Neuronal stem cell (in vitro differentiated cells): ENCODE data around the gene KRT80.

Source experiments
- DNase-seq: peaks from one replicate; pipeline ENCODE4 v3.0.0-alpha.2; 2013; ENCODE audit warnings: low spot score
- H2AFZ ChIP-seq: one replicate; pipeline ENCODE4 v1.6.1; 2013; ENCODE audit warnings: mild to moderate bottlenecking, low read length, inconsistent platforms
- H2AK5ac ChIP-seq: 2 replicates; pipeline ENCODE4 v1.6.1; 2013; ENCODE audit warnings: low read depth, mild to moderate bottlenecking, inconsistent platforms, low read length, moderate library complexity, mixed read lengths
- H2BK120ac ChIP-seq: 2 replicates; pipeline ENCODE4 v1.6.1; 2013; ENCODE audit warnings: low read depth, mild to moderate bottlenecking, inconsistent platforms, low read length, moderate library complexity, mixed read lengths
- H2BK12ac ChIP-seq: one replicate; pipeline ENCODE4 v1.6.1; 2013; ENCODE audit warnings: low read length, inconsistent platforms
- H2BK15ac ChIP-seq: 2 replicates; pipeline ENCODE4 v1.6.1; 2013; ENCODE audit warnings: mild to moderate bottlenecking, low read length, inconsistent platforms, mixed read lengths
- H2BK5ac ChIP-seq: one replicate; pipeline ENCODE4 v1.6.1; 2013; ENCODE audit warnings: inconsistent platforms, mild to moderate bottlenecking, low read length, moderate library complexity
- H3K14ac ChIP-seq: one replicate; pipeline ENCODE4 v1.6.1; 2013; ENCODE audit warnings: low read length, inconsistent platforms
- H3K18ac ChIP-seq: 2 replicates; pipeline ENCODE4 v1.6.1; 2013; ENCODE audit warnings: low read length, inconsistent platforms
- H3K23ac ChIP-seq: 2 replicates; pipeline ENCODE4 v1.6.1; 2013; ENCODE audit warnings: low read depth, mild to moderate bottlenecking, mixed read lengths, low read length, inconsistent platforms; ENCODE audit not compliant: poor library complexity
- H3K27ac ChIP-seq: replicated peaks from 3 replicates; pipeline ENCODE4 v1.5.1; 2013; ENCODE audit warnings: low read length, inconsistent platforms
- H3K27me3 ChIP-seq, 3 experiments: 2 replicates each; pipeline ENCODE4 v1.6.1; 2013; ENCODE audit warnings: low read length in 3 of 3, mild to moderate bottlenecking in 2 of 3, inconsistent platforms in 1 of 3, low read depth in 1 of 3, mixed read lengths in 1 of 3, moderate library complexity in 1 of 3; ENCODE audit not compliant: control insufficient read depth in 3 of 3, insufficient read depth in 3 of 3
- H3K36me3 ChIP-seq, 2 donors: replicated peaks in 1 of 2; 2 replicates each; pipeline ENCODE4 v1.6.1; 2013; ENCODE audit warnings: low read length in 2 of 2; ENCODE audit not compliant: control insufficient read depth in 2 of 2, insufficient read depth in 2 of 2
- H3K4ac ChIP-seq: 2 replicates; pipeline ENCODE4 v1.6.1; 2013; ENCODE audit warnings: inconsistent platforms, mild to moderate bottlenecking, low read length, moderate library complexity
- H3K4me1 ChIP-seq, 2 donors: 1 replicate in 1 of 2; 2 replicates in 1 of 2; pipeline ENCODE4 v1.6.1; 2013; ENCODE audit warnings: low read length in 2 of 2, low read depth in 1 of 2; ENCODE audit not compliant: control insufficient read depth in 2 of 2, insufficient read depth in 1 of 2
- H3K4me2 ChIP-seq: one replicate; pipeline ENCODE4 v1.6.1; 2013; ENCODE audit warnings: mild to moderate bottlenecking, low read length, inconsistent platforms; ENCODE audit not compliant: insufficient read depth, poor library complexity, severe bottlenecking
- H3K4me3 ChIP-seq, 2 donors: 2 replicates each; pipeline ENCODE4 v1.5.1; 2013; ENCODE audit warnings: low read length in 2 of 2, mild to moderate bottlenecking in 2 of 2, inconsistent platforms in 1 of 2, moderate library complexity in 1 of 2
- H3K79me1 ChIP-seq: one replicate; pipeline ENCODE4 v1.6.1; 2013; ENCODE audit warnings: low read depth, mild to moderate bottlenecking, inconsistent platforms, low read length, moderate library complexity
- H3K9ac ChIP-seq: one replicate; pipeline ENCODE4 v1.6.1; 2013; ENCODE audit warnings: mild to moderate bottlenecking, low read depth, low read length, inconsistent platforms; ENCODE audit not compliant: poor library complexity
- H3K9me3 ChIP-seq, 2 donors: replicated peaks in 1 of 2; 2 replicates each; pipeline versions ENCODE3 to v1.6.1; 2013; ENCODE audit warnings: low read length in 2 of 2, mild to moderate bottlenecking in 2 of 2, inconsistent platforms in 1 of 2, low read depth in 1 of 2, mixed read lengths in 1 of 2, moderate library complexity in 1 of 2; ENCODE audit not compliant: control insufficient read depth in 2 of 2, insufficient read depth in 1 of 2
- H4K8ac ChIP-seq: one replicate; pipeline ENCODE4 v1.6.1; 2013; ENCODE audit warnings: low read depth, mild to moderate bottlenecking, inconsistent platforms, low read length, moderate library complexity
- H4K91ac ChIP-seq: one replicate; pipeline ENCODE4 v1.6.1; 2013; ENCODE audit warnings: low read length, low read depth, mild to moderate bottlenecking, inconsistent platforms; ENCODE audit not compliant: poor library complexity
- WGBS, 2 donors: extraction: QIAGEN DNeasy Blood & Tissue Kit; methylation state at CpG; one replicate each; pipeline ENCODE4 v1.1.7; 2013; ENCODE audit warnings: missing lambda C conversion rate in 2 of 2, mixed read lengths in 1 of 2; ENCODE audit not compliant: insufficient read length in 2 of 2, insufficient replicate concordance in 1 of 2; ENCODE audit errors: extremely low coverage in 2 of 2; 5-methylcytosine and 5-hydroxymethylcytosine counted together

KRT80 gene

DNA sequence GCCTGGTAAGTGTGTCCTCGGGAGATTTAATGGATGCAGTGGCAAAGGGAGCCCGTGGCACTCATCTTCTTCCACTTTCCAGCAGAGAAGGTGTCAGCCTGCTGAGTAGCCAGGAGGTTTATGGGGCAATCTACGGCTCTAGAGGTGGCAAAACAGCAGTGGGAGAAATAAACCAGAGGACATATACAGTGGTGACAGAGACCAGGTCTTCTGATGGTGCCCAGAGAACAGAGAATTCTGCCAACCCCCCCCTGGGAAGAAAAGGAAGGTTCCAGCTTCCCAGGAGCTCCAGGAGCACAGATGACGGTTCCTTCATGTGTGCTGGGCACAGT lies 69.3 kb downstream of the KRT80 start:
- Histone ChIP-seq H2AK5ac (no peak overlapping the region), H3K9me3 (no peaks in the 10 kb centered on the region), H3K4ac (no peak overlapping the region), H3K4me1 (peaks cover 16% of the 10 kb centered on the region in 2 donors), H4K8ac (no peak overlapping the region), H2AFZ (no peak overlapping the region), H3K4me3 (no peak overlapping the region), H3K4me2 (no peak overlapping the region), H3K79me1 (no peaks in the 10 kb centered on the region), H3K23ac (no peak overlapping the region), H3K9ac (no peak overlapping the region), H3K14ac (no peak overlapping the region), H3K27ac (no peak overlapping the region), H3K36me3 (no peaks in the 10 kb centered on the region), H2BK5ac (no peak overlapping the region), H2BK15ac (no peak overlapping the region), H3K27me3 (peaks cover 0 to 26% (median 0%) of the 10 kb centered on the region in 3 experiments), H2BK12ac (no peak overlapping the region), H2BK120ac (no peak overlapping the region), H4K91ac (no peak overlapping the region), H3K18ac (no peak overlapping the region)
- no CpG with 5 or more reads among the region's 4 CpGs for WGBS, 2 donors
- no peak for DNase-seq

DNA sequence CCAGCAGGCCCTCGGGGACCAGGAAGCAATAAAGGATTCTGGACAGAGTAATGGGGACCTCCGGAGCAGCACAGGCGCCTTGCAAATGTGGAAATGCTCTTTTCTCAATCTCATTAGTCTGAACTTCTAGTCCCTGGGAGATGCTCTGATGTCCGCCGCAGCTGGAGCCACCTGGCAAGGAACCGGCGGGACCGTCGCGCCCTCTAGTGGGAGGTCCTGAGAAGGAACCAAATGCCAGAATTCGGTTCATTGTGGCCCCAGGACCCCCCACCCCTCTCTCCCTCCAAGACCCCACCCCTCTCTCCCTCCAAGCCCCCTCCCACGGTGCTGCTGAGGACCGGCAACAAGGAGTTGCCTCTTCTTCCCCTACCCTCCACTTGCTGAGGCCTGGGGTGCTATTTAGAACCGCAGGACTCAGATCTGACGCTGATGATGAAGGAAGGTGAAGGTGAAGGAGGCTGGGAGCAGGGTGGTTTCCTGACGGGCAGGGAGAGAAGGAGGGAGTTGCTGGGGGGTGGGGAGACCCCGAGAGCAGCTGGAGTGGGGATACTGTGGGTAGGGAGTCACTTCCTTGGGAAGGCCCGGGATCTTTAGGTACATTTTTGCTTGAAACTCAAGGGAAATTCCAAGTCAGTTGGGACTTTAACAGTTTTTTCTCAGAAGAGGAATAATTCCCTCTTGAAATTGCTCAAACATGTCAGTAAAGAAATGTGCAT lies 69.8 kb downstream of the KRT80 start:
- Histone ChIP-seq H3K36me3 (no peaks in the 10 kb centered on the region), H2BK5ac (no peak overlapping the region), H3K9me3 (no peaks in the 10 kb centered on the region), H3K4me3 (no peak overlapping the region), H3K79me1 (no peaks in the 10 kb centered on the region), H2AK5ac (no peak overlapping the region), H3K27me3 (peaks cover 0 to 27% (median 0%) of the 10 kb centered on the region in 3 experiments), H3K4me1 (peaks cover 16% of the 10 kb centered on the region in 2 donors), H3K18ac (peak overlapping the region; percentile 61), H3K23ac (no peak overlapping the region), H3K4ac (no peak overlapping the region), H2AFZ (peak overlapping the region; percentile 28), H2BK15ac (peak overlapping the region; percentile 18), H2BK120ac (no peak overlapping the region), H4K91ac (no peak overlapping the region), H3K14ac (no peak overlapping the region), H3K9ac (no peak overlapping the region), H3K27ac (no peak overlapping the region), H4K8ac (no peak overlapping the region), H2BK12ac (no peak overlapping the region), H3K4me2 (no peak overlapping the region)
- WGBS, 2 donors, result no CpG with 5 or more reads among the region's 18 CpGs
- DNase-seq, result peak; percentile 59

DNA sequence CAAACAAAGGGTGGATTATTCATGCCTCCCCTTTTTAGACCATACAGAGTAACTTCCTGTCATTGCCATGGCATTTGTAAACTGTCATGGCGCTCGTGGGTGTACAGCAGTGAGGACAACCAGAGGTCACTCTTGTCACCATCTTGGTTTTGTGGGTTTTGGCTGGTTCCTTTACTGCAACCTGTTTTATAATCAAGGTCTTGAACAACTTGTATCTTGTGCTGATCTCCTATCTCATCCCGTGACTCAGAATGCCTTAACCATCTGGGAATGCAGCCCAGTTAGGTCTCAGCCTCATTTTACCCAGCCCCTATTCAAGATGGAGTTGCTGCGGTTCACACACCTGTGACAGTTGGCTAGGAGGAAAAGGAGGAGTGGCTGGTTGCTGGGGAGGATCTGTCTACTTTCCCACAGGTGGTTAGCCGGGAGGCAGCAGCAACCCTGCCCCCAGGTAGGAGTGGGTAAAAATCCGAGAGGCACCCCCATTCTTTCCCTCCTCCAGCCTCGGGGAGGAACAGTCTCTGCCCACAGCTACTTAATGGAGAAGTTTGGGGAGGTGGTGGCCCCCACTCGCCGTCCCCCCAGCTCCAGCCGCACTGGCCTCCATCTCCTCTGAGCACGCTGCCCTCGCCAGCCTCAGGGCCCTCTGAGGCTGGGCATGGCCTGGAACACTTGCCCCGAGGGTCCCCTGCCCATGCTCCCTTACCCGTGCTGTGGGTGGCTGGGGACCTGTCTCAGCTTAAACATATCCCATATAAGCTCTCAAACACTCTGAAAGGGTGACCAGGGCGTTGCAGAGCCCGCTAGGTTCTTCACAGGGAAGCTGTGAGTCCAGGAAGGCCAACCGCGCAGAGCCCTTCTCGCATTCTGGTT lies 70.6 kb downstream of the KRT80 start:
- DNase-seq, result no peak

More for the DNA sequence above, 70.6 kb downstream of the KRT80 start:
- no peak overlapping the region for H3K18ac ChIP-seq
- H3K23ac ChIP-seq, result no peak overlapping the region
- H3K4me1 ChIP-seq, result peaks cover 14 to 16% of the 10 kb centered on the region in 2 donors
- H3K4me3 ChIP-seq, result no peak overlapping the region
- WGBS, 2 donors, result no CpG with 5 or more reads among the region's 19 CpGs
- H3K27ac ChIP-seq, result no peak overlapping the region
- H3K14ac ChIP-seq, result no peak overlapping the region
- peaks cover 0 to 31% (median 0%) of the 10 kb centered on the region in 3 experiments for H3K27me3 ChIP-seq
- H3K4ac ChIP-seq, result no peak overlapping the region
- no peak overlapping the region for H3K9ac ChIP-seq
- H2BK12ac ChIP-seq, result peak overlapping the region; percentile 82
- H3K4me2 ChIP-seq, result no peak overlapping the region
- H3K9me3 ChIP-seq, result no peaks in the 10 kb centered on the region
- no peak overlapping the region for H4K8ac ChIP-seq
- no peak overlapping the region for H2BK120ac ChIP-seq
- no peaks in the 10 kb centered on the region for H3K36me3 ChIP-seq
- no peaks in the 10 kb centered on the region for H3K79me1 ChIP-seq
- peak overlapping the region; percentile 18 for H2BK15ac ChIP-seq
- no peak overlapping the region for H2BK5ac ChIP-seq
- H2AFZ ChIP-seq, result peak overlapping the region; percentile 28
- peak overlapping the region; percentile 53 for H2AK5ac ChIP-seq
- H4K91ac ChIP-seq, result no peak overlapping the region
